Measurements from ENCODE around the gene LIPE. TPM values are rescaled to one million over a fixed set of nuclear protein-coding genes. Genes with fewer than 3 reads are reported as not detected.

The LIPE gene, protein sequence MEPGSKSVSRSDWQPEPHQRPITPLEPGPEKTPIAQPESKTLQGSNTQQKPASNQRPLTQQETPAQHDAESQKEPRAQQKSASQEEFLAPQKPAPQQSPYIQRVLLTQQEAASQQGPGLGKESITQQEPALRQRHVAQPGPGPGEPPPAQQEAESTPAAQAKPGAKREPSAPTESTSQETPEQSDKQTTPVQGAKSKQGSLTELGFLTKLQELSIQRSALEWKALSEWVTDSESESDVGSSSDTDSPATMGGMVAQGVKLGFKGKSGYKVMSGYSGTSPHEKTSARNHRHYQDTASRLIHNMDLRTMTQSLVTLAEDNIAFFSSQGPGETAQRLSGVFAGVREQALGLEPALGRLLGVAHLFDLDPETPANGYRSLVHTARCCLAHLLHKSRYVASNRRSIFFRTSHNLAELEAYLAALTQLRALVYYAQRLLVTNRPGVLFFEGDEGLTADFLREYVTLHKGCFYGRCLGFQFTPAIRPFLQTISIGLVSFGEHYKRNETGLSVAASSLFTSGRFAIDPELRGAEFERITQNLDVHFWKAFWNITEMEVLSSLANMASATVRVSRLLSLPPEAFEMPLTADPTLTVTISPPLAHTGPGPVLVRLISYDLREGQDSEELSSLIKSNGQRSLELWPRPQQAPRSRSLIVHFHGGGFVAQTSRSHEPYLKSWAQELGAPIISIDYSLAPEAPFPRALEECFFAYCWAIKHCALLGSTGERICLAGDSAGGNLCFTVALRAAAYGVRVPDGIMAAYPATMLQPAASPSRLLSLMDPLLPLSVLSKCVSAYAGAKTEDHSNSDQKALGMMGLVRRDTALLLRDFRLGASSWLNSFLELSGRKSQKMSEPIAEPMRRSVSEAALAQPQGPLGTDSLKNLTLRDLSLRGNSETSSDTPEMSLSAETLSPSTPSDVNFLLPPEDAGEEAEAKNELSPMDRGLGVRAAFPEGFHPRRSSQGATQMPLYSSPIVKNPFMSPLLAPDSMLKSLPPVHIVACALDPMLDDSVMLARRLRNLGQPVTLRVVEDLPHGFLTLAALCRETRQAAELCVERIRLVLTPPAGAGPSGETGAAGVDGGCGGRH
- 10 to 100 TPM; 22.2 to 22.7 TPM for total RNA-seq
- polyA plus RNA-seq = 5.0 TPM

DNA sequence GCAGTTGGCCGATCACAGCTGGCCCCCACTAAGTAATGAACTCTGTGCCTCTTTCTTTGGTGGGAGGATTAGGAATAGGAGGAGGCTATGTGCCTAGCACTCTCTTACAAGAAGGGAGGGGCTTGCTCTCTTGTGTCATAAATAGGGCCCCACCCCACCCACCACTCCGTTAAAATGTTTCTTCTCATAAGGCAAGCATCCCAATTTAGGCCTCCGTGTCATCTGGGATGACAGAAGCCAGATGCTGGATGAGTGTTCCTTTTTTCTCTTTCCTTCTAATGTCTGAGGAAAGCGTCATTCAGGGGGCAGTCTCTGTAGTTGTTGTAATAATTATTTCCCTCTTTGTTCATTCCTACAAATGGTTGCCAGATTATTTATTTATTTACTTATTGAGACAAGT lies at the start of gene LIPE:
Gene LIPE (minus strand): TSS at position 76 of the 400 bp plus-strand sequence. CDS start 239 bp downstream, outside the sequence.
- CTCF ChIA-PET = interaction anchor here (1.0 kb wide), 1 partner anchor 13 kb away, joined by 4 read pairs; no protein-coding TSS in a partner anchor
- DNase-seq = no peak
- Histone ChIP-seq H3K4me3 (ENCODE audit: low read length) (no peak within 1 kb of the TSS), H3K27me3 (ENCODE audit: insufficient read depth, low read length, poor library complexity, severe bottlenecking) (no peaks in the 10 kb centered on the region), H3K36me3 (ENCODE audit: insufficient read depth, low read length) (no peaks in the 10 kb centered on the region), H3K27ac (ENCODE audit: low read depth, low read length) (no peak within 1 kb of the TSS), H3K4me1 (ENCODE audit: insufficient read depth, low read length) (peaks cover 10% of the 10 kb centered on the region), H3K9me3 (ENCODE audit: low read length) (no peaks in the 10 kb centered on the region)
- peaks cover 0 to 8% (median 0%) of the 10 kb centered on the region in 3 donors for H3K36me3 Mint-ChIP-seq
- H3K4me1 Mint-ChIP-seq = peaks cover 8 to 21% (median 10%) of the 10 kb centered on the region in 3 donors
- no peaks in the 10 kb centered on the region for H3K9me3 Mint-ChIP-seq
- POLR2A ChIA-PET = no interaction called here
- H3K27ac Mint-ChIP-seq = no peak within 1 kb of the TSS
- H3K27me3 Mint-ChIP-seq = peaks cover 0 to 1% of the 10 kb centered on the region in 2 donors
- peak within 1 kb of the TSS in 1 of 7 donors; percentile 22 for H3K4me3 Mint-ChIP-seq

GRCh38 chr19:42475366-42475765 lies 48.2 kb upstream of the LIPE start:
- POLR2A ChIA-PET = interaction anchor here (1.0 kb wide), 1 partner anchor 96 kb away, joined by 3 read pairs; no protein-coding TSS in a partner anchor
- no peaks in the 10 kb centered on the region for H3K36me3 Mint-ChIP-seq

DNA sequence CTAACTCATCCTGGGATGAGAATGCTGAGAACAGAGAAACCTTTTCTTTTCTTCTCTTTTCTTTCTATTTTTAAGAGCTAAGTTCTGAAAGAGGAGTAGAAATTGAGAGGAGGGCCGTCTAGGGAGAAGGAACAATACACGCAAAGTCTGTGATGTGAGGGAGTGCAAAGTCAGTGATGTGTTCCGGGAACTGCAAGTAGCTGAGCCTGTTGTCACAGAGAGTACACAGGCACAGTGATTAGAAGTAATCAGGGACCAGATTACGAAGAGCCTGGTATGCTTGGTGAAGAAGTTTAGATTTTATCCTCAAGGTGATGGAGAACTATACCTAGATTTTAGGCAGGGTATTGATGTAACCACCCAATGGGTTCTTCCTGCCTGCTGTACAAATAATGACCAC lies 47.6 kb upstream of the LIPE start:
- ChIA-PET POLR2A (interaction anchor here (1.0 kb wide), 1 partner anchor 95 kb away, joined by 3 read pairs; no protein-coding TSS in a partner anchor), CTCF (interaction anchor here (1.1 kb wide), 1 partner anchor 54 kb away, joined by 4 read pairs; the partner anchor contains the start of gene CEACAM1)
- Mint-ChIP-seq H3K27me3 (peaks cover 0 to 2% of the 10 kb centered on the region in 2 donors), H3K36me3 (no peaks in the 10 kb centered on the region), H3K27ac (peak overlapping the region in 1 of 8 donors; percentile 81), H3K4me3 (no peak overlapping the region), H3K9me3 (no peaks in the 10 kb centered on the region), H3K4me1 (peaks cover 0 to 2% (median 1%) of the 10 kb centered on the region in 3 donors)
- Histone ChIP-seq H3K9me3 (ENCODE audit: low read length) (no peaks in the 10 kb centered on the region), H3K4me3 (ENCODE audit: low read length) (no peak overlapping the region), H3K27me3 (ENCODE audit: insufficient read depth, low read length, poor library complexity, severe bottlenecking) (no peaks in the 10 kb centered on the region), H3K27ac (ENCODE audit: low read depth, low read length) (no peak overlapping the region), H3K36me3 (ENCODE audit: insufficient read depth, low read length) (no peaks in the 10 kb centered on the region), H3K4me1 (ENCODE audit: insufficient read depth, low read length) (no peaks in the 10 kb centered on the region)
- no peak for DNase-seq

More at GRCh38 chr19:42475366-42475765, 48.2 kb upstream of the LIPE start:
- Histone ChIP-seq H3K9me3 (ENCODE audit: low read length) (no peaks in the 10 kb centered on the region), H3K27ac (ENCODE audit: low read depth, low read length) (no peak overlapping the region), H3K4me1 (ENCODE audit: insufficient read depth, low read length) (no peaks in the 10 kb centered on the region), H3K27me3 (ENCODE audit: insufficient read depth, low read length, poor library complexity, severe bottlenecking) (no peaks in the 10 kb centered on the region), H3K4me3 (ENCODE audit: low read length) (no peak overlapping the region), H3K36me3 (ENCODE audit: insufficient read depth, low read length) (no peaks in the 10 kb centered on the region)
- Mint-ChIP-seq H3K27ac (no peak overlapping the region), H3K4me1 (peaks cover 3 to 4% (median 3%) of the 10 kb centered on the region in 3 donors), H3K4me3 (no peak overlapping the region), H3K27me3 (peaks cover 0 to 2% of the 10 kb centered on the region in 2 donors), H3K9me3 (no peaks in the 10 kb centered on the region)
- no peak for DNase-seq
- CTCF ChIA-PET = interaction anchor here (1.1 kb wide), 1 partner anchor 53 kb away, joined by 4 read pairs; the partner anchor contains the start of gene CEACAM1

DNA sequence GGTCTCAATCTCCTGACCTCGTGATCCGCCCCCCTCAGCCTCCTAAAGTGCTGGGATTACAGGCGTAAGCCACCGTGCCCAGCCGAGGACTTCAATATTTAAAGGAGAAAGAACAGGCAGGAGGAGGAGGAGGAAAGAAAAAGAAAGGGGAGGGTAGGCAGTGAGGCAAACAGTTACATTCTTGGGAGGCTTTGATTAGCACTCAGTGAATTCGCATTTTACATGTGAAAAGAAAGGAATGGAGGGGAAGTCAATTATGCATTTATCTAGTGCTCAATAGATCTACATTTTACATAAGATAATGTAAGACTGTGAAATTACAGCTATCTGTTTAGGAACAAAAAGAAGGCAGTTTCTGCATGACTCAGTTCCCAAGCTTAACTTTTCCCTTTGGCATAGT lies 46.5 kb upstream of the LIPE start:
- Mint-ChIP-seq H3K4me1 (peaks cover 0 to 3% (median 0%) of the 10 kb centered on the region in 3 donors), H3K9me3 (no peaks in the 10 kb centered on the region), H3K36me3 (no peaks in the 10 kb centered on the region), H3K27ac (no peak overlapping the region), H3K27me3 (peaks cover 0 to 2% of the 10 kb centered on the region in 2 donors), H3K4me3 (no peak overlapping the region)
- POLR2A ChIA-PET = no interaction called here
- H3K4me1 ChIP-seq (ENCODE audit: insufficient read depth, low read length) = no peaks in the 10 kb centered on the region
- CTCF ChIA-PET = interaction anchor here (0.5 kb wide), 1 partner anchor 125 kb away, joined by 3 read pairs; no protein-coding TSS in a partner anchor
- H3K4me3 ChIP-seq (ENCODE audit: low read length) = no peak overlapping the region
- no peaks in the 10 kb centered on the region for H3K27me3 ChIP-seq (ENCODE audit: insufficient read depth, low read length, poor library complexity, severe bottlenecking)
- H3K27ac ChIP-seq (ENCODE audit: low read depth, low read length) = no peak overlapping the region
- no peaks in the 10 kb centered on the region for H3K9me3 ChIP-seq (ENCODE audit: low read length)
- no peaks in the 10 kb centered on the region for H3K36me3 ChIP-seq (ENCODE audit: insufficient read depth, low read length)
- DNase-seq = no peak

- CTCF ChIA-PET = interaction anchor here (0.8 kb wide), 1 partner anchor 32 kb away, joined by 3 read pairs; no protein-coding TSS in a partner anchor
These were observed 45.4 kb upstream of the LIPE start for GRCh38 chr19:42472402-42473147.

DNA sequence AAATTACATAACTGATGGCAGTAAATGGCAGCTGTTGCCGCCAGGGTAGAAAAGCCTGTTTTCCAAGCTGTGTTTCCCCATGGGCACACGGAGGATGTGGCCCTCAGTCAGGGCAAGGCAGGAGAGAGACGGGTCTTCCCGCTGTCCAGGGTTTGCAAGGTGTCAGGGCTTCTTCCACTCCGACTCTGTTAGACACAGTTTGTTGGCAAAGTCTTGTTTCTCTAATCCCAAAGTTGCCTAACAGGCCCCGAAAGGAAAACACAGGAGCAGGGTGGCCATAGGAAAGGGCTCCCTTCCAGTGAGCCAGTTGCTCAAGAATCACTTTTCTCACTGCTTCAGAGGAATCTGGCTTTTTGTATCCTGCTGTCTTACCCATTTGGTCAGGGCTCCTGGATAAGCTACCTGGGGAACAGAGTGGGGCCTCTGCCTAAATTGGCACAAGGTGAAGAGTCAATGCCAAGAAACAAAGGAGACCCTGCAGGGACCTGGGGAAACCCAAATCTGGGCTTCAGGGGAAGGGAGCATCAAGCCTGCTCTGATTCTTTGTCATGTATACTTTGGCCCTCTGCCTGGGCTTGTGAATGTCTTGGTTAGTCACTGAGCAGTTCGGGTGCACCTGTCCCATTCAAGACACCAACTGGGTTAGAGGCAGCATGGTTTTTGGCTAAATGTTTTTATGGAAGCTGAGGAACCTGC lies 44.5 kb upstream of the LIPE start:
- no peak overlapping the region for H3K4me3 Mint-ChIP-seq
- H3K36me3 Mint-ChIP-seq = no peaks in the 10 kb centered on the region
- H3K9me3 ChIP-seq (ENCODE audit: low read length) = no peaks in the 10 kb centered on the region
- POLR2A ChIA-PET = no interaction called here
- H3K27ac ChIP-seq (ENCODE audit: low read depth, low read length) = no peak overlapping the region
- CTCF ChIA-PET = interaction anchor here (0.8 kb wide), 1 partner anchor 31 kb away, joined by 3 read pairs; no protein-coding TSS in a partner anchor
- no peaks in the 10 kb centered on the region for H3K9me3 Mint-ChIP-seq
- H3K4me1 ChIP-seq (ENCODE audit: insufficient read depth, low read length) = no peaks in the 10 kb centered on the region
- peaks cover 2 to 3% of the 10 kb centered on the region in 2 donors for H3K27me3 Mint-ChIP-seq
- no peak overlapping the region for H3K4me3 ChIP-seq (ENCODE audit: low read length)
- peaks cover 0 to 3% (median 0%) of the 10 kb centered on the region in 3 donors for H3K4me1 Mint-ChIP-seq
- H3K36me3 ChIP-seq (ENCODE audit: insufficient read depth, low read length) = no peaks in the 10 kb centered on the region
- DNase-seq = no peak
- H3K27ac Mint-ChIP-seq = no peak overlapping the region
- H3K27me3 ChIP-seq (ENCODE audit: insufficient read depth, low read length, poor library complexity, severe bottlenecking) = no peaks in the 10 kb centered on the region

More at GRCh38 chr19:42472402-42473147, 45.4 kb upstream of the LIPE start:
- H3K27me3 Mint-ChIP-seq = peaks cover 0 to 2% of the 10 kb centered on the region in 2 donors
- H3K4me3 Mint-ChIP-seq = no peak overlapping the region
- H3K4me1 Mint-ChIP-seq = peaks cover 0 to 3% (median 0%) of the 10 kb centered on the region in 3 donors
- H3K36me3 Mint-ChIP-seq = no peaks in the 10 kb centered on the region
- POLR2A ChIA-PET = no interaction called here
- H3K27ac ChIP-seq (ENCODE audit: low read depth, low read length) = no peak overlapping the region
- H3K9me3 Mint-ChIP-seq = no peaks in the 10 kb centered on the region
- no peak overlapping the region for H3K27ac Mint-ChIP-seq
- no peaks in the 10 kb centered on the region for H3K9me3 ChIP-seq (ENCODE audit: low read length)
- no peak overlapping the region for H3K4me3 ChIP-seq (ENCODE audit: low read length)
- no peaks in the 10 kb centered on the region for H3K27me3 ChIP-seq (ENCODE audit: insufficient read depth, low read length, poor library complexity, severe bottlenecking)
- DNase-seq = no peak
- no peaks in the 10 kb centered on the region for H3K36me3 ChIP-seq (ENCODE audit: insufficient read depth, low read length)
- no peaks in the 10 kb centered on the region for H3K4me1 ChIP-seq (ENCODE audit: insufficient read depth, low read length)
